ENCODE measurements around the gene GAB2.

DNA sequence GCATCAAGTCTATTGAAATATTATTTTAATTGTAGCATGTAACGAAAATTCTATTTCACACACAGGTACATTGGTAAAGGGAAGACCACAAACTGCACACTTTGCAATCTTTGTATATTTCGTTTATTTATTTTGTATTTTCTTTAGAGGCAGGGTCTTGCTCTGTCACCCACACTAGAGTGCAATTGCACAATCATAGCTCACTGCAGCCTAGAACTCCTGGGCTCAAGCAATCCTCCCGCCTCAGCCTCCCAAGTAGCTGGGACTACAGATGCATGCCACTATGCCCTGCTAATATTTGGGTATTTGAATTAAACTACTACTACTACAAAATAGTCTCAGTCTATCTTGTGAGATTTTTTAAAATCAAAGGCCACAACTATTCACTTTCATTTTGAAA, 42.7 kb downstream of the GAB2 start:
- no peak for TF ChIP-seq SMC3 (IDR thresholded peaks at IDR 0.05; ENCODE audit: borderline replicate concordance, low read length)
- TF ChIP-seq, protein P1, sequence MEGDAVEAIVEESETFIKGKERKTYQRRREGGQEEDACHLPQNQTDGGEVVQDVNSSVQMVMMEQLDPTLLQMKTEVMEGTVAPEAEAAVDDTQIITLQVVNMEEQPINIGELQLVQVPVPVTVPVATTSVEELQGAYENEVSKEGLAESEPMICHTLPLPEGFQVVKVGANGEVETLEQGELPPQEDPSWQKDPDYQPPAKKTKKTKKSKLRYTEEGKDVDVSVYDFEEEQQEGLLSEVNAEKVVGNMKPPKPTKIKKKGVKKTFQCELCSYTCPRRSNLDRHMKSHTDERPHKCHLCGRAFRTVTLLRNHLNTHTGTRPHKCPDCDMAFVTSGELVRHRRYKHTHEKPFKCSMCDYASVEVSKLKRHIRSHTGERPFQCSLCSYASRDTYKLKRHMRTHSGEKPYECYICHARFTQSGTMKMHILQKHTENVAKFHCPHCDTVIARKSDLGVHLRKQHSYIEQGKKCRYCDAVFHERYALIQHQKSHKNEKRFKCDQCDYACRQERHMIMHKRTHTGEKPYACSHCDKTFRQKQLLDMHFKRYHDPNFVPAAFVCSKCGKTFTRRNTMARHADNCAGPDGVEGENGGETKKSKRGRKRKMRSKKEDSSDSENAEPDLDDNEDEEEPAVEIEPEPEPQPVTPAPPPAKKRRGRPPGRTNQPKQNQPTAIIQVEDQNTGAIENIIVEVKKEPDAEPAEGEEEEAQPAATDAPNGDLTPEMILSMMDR (IDR thresholded peaks at IDR 0.05 in 2 of 3, conservative IDR thresholded peaks at IDR 0.05 in 1 of 3; ENCODE audit: control insufficient read depth in 2 of 3, extremely low read depth in 1 of 3, insufficient read depth in 1 of 3, low read depth in 3 of 3, low read length in 3 of 3): no peak
- no peak for TF ChIP-seq POLR2A (IDR thresholded peaks at IDR 0.05; ENCODE audit: low read depth, low read length)
- no peak for TF ChIP-seq MYC (IDR thresholded peaks at IDR 0.05; ENCODE audit: insufficient read depth, insufficient read length, insufficient replicate concordance, low read length, severe bottlenecking)
- no peak for TF ChIP-seq NFIC (IDR thresholded peaks at IDR 0.05; ENCODE audit: low read depth, low read length)
- TF ChIP-seq CHD1 (IDR thresholded peaks at IDR 0.05; ENCODE audit: low read depth, low read length): no peak
- TF ChIP-seq, protein P2, sequence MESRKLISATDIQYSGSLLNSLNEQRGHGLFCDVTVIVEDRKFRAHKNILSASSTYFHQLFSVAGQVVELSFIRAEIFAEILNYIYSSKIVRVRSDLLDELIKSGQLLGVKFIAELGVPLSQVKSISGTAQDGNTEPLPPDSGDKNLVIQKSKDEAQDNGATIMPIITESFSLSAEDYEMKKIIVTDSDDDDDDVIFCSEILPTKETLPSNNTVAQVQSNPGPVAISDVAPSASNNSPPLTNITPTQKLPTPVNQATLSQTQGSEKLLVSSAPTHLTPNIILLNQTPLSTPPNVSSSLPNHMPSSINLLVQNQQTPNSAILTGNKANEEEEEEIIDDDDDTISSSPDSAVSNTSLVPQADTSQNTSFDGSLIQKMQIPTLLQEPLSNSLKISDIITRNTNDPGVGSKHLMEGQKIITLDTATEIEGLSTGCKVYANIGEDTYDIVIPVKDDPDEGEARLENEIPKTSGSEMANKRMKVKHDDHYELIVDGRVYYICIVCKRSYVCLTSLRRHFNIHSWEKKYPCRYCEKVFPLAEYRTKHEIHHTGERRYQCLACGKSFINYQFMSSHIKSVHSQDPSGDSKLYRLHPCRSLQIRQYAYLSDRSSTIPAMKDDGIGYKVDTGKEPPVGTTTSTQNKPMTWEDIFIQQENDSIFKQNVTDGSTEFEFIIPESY (IDR thresholded peaks at IDR 0.05): no peak
- TF ChIP-seq SREBF2 (IDR thresholded peaks at IDR 0.05; ENCODE audit: low read length): no peak
- TF ChIP-seq RFX5 (IDR thresholded peaks at IDR 0.05; ENCODE audit: low read depth, low read length): no peak
- no peak for TF ChIP-seq PML (IDR thresholded peaks at IDR 0.05; ENCODE audit: low read length)
- TF ChIP-seq NFXL1 (IDR thresholded peaks at IDR 0.05; ENCODE audit: borderline replicate concordance): no peak
- TF ChIP-seq HCFC1 (IDR thresholded peaks at IDR 0.05; ENCODE audit: low read length): no peak
